WTC11 (cell line): Measurements from ENCODE around the gene YEATS2. TPM values are rescaled to one million over a fixed set of nuclear protein-coding genes. Genes with fewer than 3 reads are reported as not detected.

ENCODE experiments used
- ATAC-seq: fragments of 200-7000 bp; cut with Tn5 transposase; 2 replicates; pipeline ENCODE4 v1.10.0; 2021; ENCODE audit warnings: mild to moderate bottlenecking, moderate library complexity
- CTCF ChIA-PET: fragments of 300-600 bp; sonication (Branson Sonifier 250); formaldehyde crosslinking; loops from one replicate; lab custom pipeline; 2021; ENCODE audit warnings: antibody characterized with exemption; lab: Charles Lee
- POLR2A ChIA-PET: fragments of 350-600 bp; sonication (Branson Sonifier 250); formaldehyde crosslinking; loops from one replicate; lab custom pipeline; 2021; ENCODE audit warnings: antibody characterized with exemption; lab: Charles Lee
- DNase-seq: peaks from one replicate; pipeline ENCODE4 v3.0.0; 2021; ENCODE audit warnings: low spot score
- H3K27ac Mint-ChIP-seq: 2 replicates; pipeline ENCODE4 v1.8.0; 2021; ENCODE audit warnings: mixed read lengths
- H3K27me3 Mint-ChIP-seq: 2 replicates; pipeline ENCODE4 v1.8.0; 2021; ENCODE audit warnings: low read depth, mild to moderate bottlenecking, moderate library complexity, mixed read lengths
- H3K36me3 Mint-ChIP-seq: 2 replicates; pipeline ENCODE4 v1.8.0; 2021; ENCODE audit warnings: mixed read lengths
- H3K4me1 Mint-ChIP-seq: 2 replicates; pipeline ENCODE4 v1.8.0; 2022; ENCODE audit warnings: mixed read lengths
- H3K4me3 Mint-ChIP-seq: 2 replicates; pipeline ENCODE4 v1.8.0; 2021; ENCODE audit warnings: mild to moderate bottlenecking, moderate library complexity, mixed read lengths
- H3K9me3 Mint-ChIP-seq: 2 replicates; pipeline ENCODE4 v1.8.0; 2021; ENCODE audit warnings: mixed read lengths
- ATF1 ChIP-seq: sonication (generic); formaldehyde crosslinking; IDR thresholded peaks from 2 replicates; pipeline ENCODE4 v1.8.1; 2023; ENCODE audit warnings: mild to moderate bottlenecking, moderate library complexity, missing genetic modification reagents
- EMX1 ChIP-seq: fragments of 250-450 bp; sonication (Bioruptor Pico); IDR thresholded peaks from 2 replicates; pipeline ENCODE4 v1.8.0; 2021; ENCODE audit warnings: mild to moderate bottlenecking
- FOXP1 ChIP-seq: sonication (generic); formaldehyde crosslinking; IDR thresholded peaks from 2 replicates; pipeline ENCODE4 v1.8.0; 2022; ENCODE audit warnings: missing genetic modification reagents, mild to moderate bottlenecking, moderate library complexity, borderline replicate concordance
- IRF2 ChIP-seq: sonication (generic); formaldehyde crosslinking; IDR thresholded peaks from 2 replicates; pipeline ENCODE4 v1.8.0; 2022; ENCODE audit warnings: low read depth, missing genetic modification reagents, borderline replicate concordance
- KAT7 ChIP-seq: sonication (generic); formaldehyde crosslinking; IDR thresholded peaks from 2 replicates; pipeline ENCODE4 v1.8.1; 2023; ENCODE audit warnings: missing genetic modification reagents, mild to moderate bottlenecking, borderline replicate concordance
- MXD4 ChIP-seq: fragments of 250-450 bp; sonication (Bioruptor Pico); IDR thresholded peaks from 2 replicates; pipeline ENCODE4 v1.8.0; 2021; ENCODE audit warnings: mild to moderate bottlenecking, moderate library complexity, borderline replicate concordance
- NFATC4 ChIP-seq: fragments of 250-450 bp; sonication (Bioruptor Pico); IDR thresholded peaks from 2 replicates; pipeline ENCODE4 v1.9.0; 2021; ENCODE audit warnings: mild to moderate bottlenecking
- SMAD3 ChIP-seq: sonication (generic); formaldehyde crosslinking; IDR thresholded peaks from 2 replicates; pipeline ENCODE4 v1.8.0; 2022; ENCODE audit warnings: missing genetic modification reagents, mild to moderate bottlenecking, borderline replicate concordance
- SP1 ChIP-seq: sonication (generic); formaldehyde crosslinking; conservative IDR thresholded peaks from 2 replicates; pipeline ENCODE4 v1.8.1; 2022; ENCODE audit warnings: missing genetic modification reagents
- TCF7 ChIP-seq: sonication (generic); formaldehyde crosslinking; IDR thresholded peaks from 2 replicates; pipeline ENCODE4 v1.8.0; 2022; ENCODE audit warnings: mild to moderate bottlenecking, low read depth, missing genetic modification reagents, moderate library complexity
- ZNF121 ChIP-seq: sonication (generic); formaldehyde crosslinking; IDR thresholded peaks from 2 replicates; pipeline ENCODE4 v1.8.0; 2023; ENCODE audit warnings: missing genetic modification reagents
- total RNA-seq: library from RNA; stranded (reverse); gene quantifications from 3 replicates; pipeline ENCODE4 v1.2.3, GENCODE V29; 2021
- TF ChIP-seq, protein P1 (sequence below): sonication (generic); formaldehyde crosslinking; IDR thresholded peaks from 2 replicates; pipeline ENCODE4 v1.8.1; 2022; ENCODE audit warnings: missing genetic modification reagents, borderline replicate concordance
- TF ChIP-seq, protein P2 (sequence below): fragments of 200-600 bp; IDR thresholded peaks from 2 replicates; pipeline ENCODE4 v1.8.0; 2022; ENCODE audit warnings: antibody characterized with exemption
- TF ChIP-seq, protein P3 (sequence below): fragments of 250-450 bp; sonication (Bioruptor Pico); IDR thresholded peaks from 2 replicates; pipeline ENCODE4 v1.9.0; 2021; ENCODE audit warnings: mild to moderate bottlenecking
- TF ChIP-seq, protein P4 (sequence below): sonication (generic); formaldehyde crosslinking; IDR thresholded peaks from 2 replicates; pipeline ENCODE4 v1.8.0; 2022; ENCODE audit warnings: mild to moderate bottlenecking, missing genetic modification reagents
- TF ChIP-seq, protein P5 (sequence below): fragments of 250-450 bp; sonication (Bioruptor Pico); IDR thresholded peaks from 2 replicates; pipeline ENCODE4 v2.1.2; 2022; ENCODE audit warnings: mild to moderate bottlenecking, moderate library complexity
- TF ChIP-seq, protein P6 (sequence below): sonication (generic); formaldehyde crosslinking; IDR thresholded peaks from 2 replicates; pipeline ENCODE4 v1.8.1; 2023; ENCODE audit warnings: mild to moderate bottlenecking, missing genetic modification reagents, moderate library complexity
- TF ChIP-seq, protein P7 (sequence below): sonication (generic); formaldehyde crosslinking; IDR thresholded peaks from 2 replicates; pipeline ENCODE4 v1.8.0; 2022; ENCODE audit warnings: mild to moderate bottlenecking, missing genetic modification reagents

YEATS2 gene
- total RNA-seq, 1 experiment from 2014 or later: 42.5 TPM

DNA sequence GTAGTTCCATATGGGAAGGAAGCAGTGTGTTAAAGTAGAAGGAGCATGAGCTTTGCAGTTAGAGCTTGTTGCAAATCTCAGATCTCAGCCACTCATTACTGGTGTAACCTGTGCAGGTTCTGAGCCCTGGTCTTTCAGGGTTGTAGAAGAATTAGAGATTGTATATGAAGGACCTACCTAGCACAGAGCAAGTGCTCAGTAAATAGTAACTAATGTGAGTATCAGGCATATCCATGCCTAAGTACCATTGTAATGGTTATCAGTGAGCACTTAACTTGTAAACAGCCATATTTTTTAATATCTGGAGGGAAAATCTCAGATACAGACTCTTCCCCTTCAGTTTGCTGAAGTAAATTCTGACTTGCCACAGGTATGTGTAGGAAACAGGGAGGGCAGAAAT is 68.5 kb downstream of the YEATS2 start (continued):
- TF ChIP-seq, protein P1, sequence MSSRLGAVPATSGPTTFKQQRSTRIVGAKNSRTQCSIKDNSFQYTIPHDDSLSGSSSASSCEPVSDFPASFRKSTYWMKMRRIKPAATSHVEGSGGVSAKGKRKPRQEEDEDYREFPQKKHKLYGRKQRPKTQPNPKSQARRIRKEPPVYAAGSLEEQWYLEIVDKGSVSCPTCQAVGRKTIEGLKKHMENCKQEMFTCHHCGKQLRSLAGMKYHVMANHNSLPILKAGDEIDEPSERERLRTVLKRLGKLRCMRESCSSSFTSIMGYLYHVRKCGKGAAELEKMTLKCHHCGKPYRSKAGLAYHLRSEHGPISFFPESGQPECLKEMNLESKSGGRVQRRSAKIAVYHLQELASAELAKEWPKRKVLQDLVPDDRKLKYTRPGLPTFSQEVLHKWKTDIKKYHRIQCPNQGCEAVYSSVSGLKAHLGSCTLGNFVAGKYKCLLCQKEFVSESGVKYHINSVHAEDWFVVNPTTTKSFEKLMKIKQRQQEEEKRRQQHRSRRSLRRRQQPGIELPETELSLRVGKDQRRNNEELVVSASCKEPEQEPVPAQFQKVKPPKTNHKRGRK (CRISPR knock-in tag): no peak
- TF ChIP-seq KAT7: no peak
- TF ChIP-seq IRF2 (CRISPR knock-in tag): no peak
- TF ChIP-seq, protein P2, sequence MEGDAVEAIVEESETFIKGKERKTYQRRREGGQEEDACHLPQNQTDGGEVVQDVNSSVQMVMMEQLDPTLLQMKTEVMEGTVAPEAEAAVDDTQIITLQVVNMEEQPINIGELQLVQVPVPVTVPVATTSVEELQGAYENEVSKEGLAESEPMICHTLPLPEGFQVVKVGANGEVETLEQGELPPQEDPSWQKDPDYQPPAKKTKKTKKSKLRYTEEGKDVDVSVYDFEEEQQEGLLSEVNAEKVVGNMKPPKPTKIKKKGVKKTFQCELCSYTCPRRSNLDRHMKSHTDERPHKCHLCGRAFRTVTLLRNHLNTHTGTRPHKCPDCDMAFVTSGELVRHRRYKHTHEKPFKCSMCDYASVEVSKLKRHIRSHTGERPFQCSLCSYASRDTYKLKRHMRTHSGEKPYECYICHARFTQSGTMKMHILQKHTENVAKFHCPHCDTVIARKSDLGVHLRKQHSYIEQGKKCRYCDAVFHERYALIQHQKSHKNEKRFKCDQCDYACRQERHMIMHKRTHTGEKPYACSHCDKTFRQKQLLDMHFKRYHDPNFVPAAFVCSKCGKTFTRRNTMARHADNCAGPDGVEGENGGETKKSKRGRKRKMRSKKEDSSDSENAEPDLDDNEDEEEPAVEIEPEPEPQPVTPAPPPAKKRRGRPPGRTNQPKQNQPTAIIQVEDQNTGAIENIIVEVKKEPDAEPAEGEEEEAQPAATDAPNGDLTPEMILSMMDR: no peak
- TF ChIP-seq, protein P3, sequence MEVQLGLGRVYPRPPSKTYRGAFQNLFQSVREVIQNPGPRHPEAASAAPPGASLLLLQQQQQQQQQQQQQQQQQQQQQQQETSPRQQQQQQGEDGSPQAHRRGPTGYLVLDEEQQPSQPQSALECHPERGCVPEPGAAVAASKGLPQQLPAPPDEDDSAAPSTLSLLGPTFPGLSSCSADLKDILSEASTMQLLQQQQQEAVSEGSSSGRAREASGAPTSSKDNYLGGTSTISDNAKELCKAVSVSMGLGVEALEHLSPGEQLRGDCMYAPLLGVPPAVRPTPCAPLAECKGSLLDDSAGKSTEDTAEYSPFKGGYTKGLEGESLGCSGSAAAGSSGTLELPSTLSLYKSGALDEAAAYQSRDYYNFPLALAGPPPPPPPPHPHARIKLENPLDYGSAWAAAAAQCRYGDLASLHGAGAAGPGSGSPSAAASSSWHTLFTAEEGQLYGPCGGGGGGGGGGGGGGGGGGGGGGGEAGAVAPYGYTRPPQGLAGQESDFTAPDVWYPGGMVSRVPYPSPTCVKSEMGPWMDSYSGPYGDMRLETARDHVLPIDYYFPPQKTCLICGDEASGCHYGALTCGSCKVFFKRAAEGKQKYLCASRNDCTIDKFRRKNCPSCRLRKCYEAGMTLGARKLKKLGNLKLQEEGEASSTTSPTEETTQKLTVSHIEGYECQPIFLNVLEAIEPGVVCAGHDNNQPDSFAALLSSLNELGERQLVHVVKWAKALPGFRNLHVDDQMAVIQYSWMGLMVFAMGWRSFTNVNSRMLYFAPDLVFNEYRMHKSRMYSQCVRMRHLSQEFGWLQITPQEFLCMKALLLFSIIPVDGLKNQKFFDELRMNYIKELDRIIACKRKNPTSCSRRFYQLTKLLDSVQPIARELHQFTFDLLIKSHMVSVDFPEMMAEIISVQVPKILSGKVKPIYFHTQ (CRISPR knock-in tag): no peak
- TF ChIP-seq, protein P4, sequence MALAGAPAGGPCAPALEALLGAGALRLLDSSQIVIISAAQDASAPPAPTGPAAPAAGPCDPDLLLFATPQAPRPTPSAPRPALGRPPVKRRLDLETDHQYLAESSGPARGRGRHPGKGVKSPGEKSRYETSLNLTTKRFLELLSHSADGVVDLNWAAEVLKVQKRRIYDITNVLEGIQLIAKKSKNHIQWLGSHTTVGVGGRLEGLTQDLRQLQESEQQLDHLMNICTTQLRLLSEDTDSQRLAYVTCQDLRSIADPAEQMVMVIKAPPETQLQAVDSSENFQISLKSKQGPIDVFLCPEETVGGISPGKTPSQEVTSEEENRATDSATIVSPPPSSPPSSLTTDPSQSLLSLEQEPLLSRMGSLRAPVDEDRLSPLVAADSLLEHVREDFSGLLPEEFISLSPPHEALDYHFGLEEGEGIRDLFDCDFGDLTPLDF: no peak
- TF ChIP-seq ATF1 (CRISPR knock-in tag): no peak
- TF ChIP-seq, protein P5, sequence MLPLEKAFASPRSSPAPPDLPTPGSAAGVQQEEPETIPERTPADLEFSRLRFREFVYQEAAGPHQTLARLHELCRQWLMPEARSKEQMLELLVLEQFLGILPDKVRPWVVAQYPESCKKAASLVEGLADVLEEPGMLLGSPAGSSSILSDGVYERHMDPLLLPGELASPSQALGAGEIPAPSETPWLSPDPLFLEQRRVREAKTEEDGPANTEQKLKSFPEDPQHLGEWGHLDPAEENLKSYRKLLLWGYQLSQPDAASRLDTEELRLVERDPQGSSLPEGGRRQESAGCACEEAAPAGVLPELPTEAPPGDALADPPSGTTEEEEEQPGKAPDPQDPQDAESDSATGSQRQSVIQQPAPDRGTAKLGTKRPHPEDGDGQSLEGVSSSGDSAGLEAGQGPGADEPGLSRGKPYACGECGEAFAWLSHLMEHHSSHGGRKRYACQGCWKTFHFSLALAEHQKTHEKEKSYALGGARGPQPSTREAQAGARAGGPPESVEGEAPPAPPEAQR (CRISPR knock-in tag): no peak
- no peak for TF ChIP-seq NFATC4 (CRISPR knock-in tag)
- no peak for TF ChIP-seq FOXP1 (CRISPR knock-in tag)

DNA sequence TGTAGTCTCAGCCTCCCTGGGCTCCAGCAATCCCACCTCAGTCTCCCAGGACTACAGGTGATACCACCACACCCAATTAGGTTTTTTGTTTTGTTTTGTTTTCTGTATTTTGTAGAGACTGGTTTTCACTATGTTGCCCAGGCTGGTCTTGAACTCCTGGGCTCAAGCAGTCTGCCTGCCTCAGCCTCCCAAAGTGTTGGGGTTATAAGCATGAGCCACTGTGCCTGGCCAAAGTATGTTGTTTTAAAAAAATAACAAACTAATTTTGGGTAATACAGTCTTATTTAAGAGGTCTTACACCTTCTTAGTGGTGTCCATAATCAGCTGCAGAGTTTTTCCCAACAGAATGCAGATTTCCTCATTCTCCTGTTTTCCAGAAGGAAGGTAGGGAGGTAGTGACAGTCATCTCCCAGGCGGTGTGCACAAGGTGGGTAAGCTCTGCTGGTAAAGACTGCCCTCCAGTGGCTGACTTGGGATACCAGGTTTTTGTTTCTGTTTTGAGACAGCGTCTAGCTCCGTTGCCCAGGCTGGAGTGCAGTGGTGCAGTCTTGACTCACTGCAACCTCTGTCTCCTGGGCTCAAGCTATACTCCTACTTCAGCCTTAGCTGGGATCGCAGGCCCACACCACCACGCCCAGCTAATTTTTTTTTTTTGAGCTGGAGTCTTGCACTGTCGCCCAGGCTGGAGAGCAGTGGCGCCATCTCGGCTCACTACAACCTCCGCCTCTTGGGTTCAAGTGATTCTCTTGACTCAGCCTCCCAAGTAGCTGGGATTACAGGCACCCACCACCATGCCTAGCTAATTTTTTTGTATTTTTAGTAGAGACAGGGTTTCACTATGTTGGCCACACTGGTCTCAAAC is 69.4 kb downstream of the YEATS2 start:
- peak; percentile 94 for ATAC-seq
- H3K27ac Mint-ChIP-seq: no peak overlapping the region
- TF ChIP-seq, protein P2: peak; percentile 61
- TF ChIP-seq IRF2 (CRISPR knock-in tag): no peak
- no peak for TF ChIP-seq SP1 (CRISPR knock-in tag)
- TF ChIP-seq, protein P6, sequence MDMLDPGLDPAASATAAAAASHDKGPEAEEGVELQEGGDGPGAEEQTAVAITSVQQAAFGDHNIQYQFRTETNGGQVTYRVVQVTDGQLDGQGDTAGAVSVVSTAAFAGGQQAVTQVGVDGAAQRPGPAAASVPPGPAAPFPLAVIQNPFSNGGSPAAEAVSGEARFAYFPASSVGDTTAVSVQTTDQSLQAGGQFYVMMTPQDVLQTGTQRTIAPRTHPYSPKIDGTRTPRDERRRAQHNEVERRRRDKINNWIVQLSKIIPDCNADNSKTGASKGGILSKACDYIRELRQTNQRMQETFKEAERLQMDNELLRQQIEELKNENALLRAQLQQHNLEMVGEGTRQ (CRISPR knock-in tag): no peak
- no peak for TF ChIP-seq EMX1
- peak; percentile 99 for TF ChIP-seq ZNF121 (CRISPR knock-in tag)
- no peak for TF ChIP-seq MXD4 (CRISPR knock-in tag)
- TF ChIP-seq, protein P7, sequence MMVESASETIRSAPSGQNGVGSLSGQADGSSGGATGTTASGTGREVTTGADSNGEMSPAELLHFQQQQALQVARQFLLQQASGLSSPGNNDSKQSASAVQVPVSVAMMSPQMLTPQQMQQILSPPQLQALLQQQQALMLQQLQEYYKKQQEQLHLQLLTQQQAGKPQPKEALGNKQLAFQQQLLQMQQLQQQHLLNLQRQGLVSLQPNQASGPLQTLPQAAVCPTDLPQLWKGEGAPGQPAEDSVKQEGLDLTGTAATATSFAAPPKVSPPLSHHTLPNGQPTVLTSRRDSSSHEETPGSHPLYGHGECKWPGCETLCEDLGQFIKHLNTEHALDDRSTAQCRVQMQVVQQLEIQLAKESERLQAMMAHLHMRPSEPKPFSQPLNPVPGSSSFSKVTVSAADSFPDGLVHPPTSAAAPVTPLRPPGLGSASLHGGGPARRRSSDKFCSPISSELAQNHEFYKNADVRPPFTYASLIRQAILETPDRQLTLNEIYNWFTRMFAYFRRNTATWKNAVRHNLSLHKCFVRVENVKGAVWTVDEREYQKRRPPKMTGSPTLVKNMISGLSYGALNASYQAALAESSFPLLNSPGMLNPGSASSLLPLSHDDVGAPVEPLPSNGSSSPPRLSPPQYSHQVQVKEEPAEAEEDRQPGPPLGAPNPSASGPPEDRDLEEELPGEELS (CRISPR knock-in tag): no peak
- no peak for TF ChIP-seq SMAD3 (CRISPR knock-in tag)
- TF ChIP-seq TCF7 (CRISPR knock-in tag): no peak
- TF ChIP-seq, all 79 proteins: peak for 2
- H3K27me3 Mint-ChIP-seq: no peaks in the 10 kb centered on the region
- ChIA-PET CTCF (interaction anchor here (0.6 to 1.8 kb wide), 31 partner anchors 8 to 296 kb away, joined by 3 to 15 read pairs (median 4); partner anchors contain the start of genes KLHL24 and PARL), POLR2A (no interaction called here)
- DNase-seq: peak; percentile 80
- H3K36me3 Mint-ChIP-seq: peaks cover 35% of the 10 kb centered on the region
- H3K9me3 Mint-ChIP-seq: no peaks in the 10 kb centered on the region
- no peak overlapping the region for H3K4me3 Mint-ChIP-seq
- 0 out of 2 replicates have a peak, but pooled peaks cover 3% of the 10 kb centered on the region for H3K4me1 Mint-ChIP-seq
